ENCODE results near the gene KATNAL2. TPM values are rescaled to one million over a fixed set of nuclear protein-coding genes. Genes with fewer than 3 reads are reported as not detected.

The KATNAL2 gene
- total and polyA plus RNA-seq, 9 donors, result 0.78 to 5.1 (median 2.8) TPM

GRCh38 chr18:46939998-46940571, 22.7 kb downstream of the KATNAL2 start:
- H3K27ac ChIP-seq, result no peak overlapping the region
- 71 to 77% (median 71%) methylated on average over 1 of the region's 1 CpG for WGBS, 3 donors

GRCh38 chr18:46942646-46943045, 25.2 kb downstream of the KATNAL2 start:
- no peaks in the 10 kb centered on the region for H3K27me3 ChIP-seq
- TF ChIP-seq CTCF (IDR thresholded peaks at IDR 0.05) (no peak), POLR2A (IDR thresholded peaks at IDR 0.05) (no peak), EP300 (IDR thresholded peaks at IDR 0.05) (no peak)
- peaks cover 3% of the 10 kb centered on the region for H3K4me1 ChIP-seq (ENCODE audit: insufficient read depth)
- no peaks in the 10 kb centered on the region for H3K9me3 ChIP-seq
- intact Hi-C loops (cut with DNase I), result no loop called here
- H3K36me3 ChIP-seq, result no peaks in the 10 kb centered on the region
- no peak for DNase-seq
- H3K27ac ChIP-seq, result no peak overlapping the region
- WGBS, 3 donors, result 87 to 93% (median 93%) methylated on average over 2 of the region's 2 CpGs
- H3K4me3 ChIP-seq, result no peak overlapping the region

More at GRCh38 chr18:46939998-46940571, 22.7 kb downstream of the KATNAL2 start:
- intact Hi-C loops (cut with DNase I), result no loop called here
- Histone ChIP-seq H3K4me1 (ENCODE audit: insufficient read depth) (no peaks in the 10 kb centered on the region), H3K36me3 (no peaks in the 10 kb centered on the region), H3K4me3 (no peak overlapping the region), H3K27me3 (no peaks in the 10 kb centered on the region), H3K9me3 (no peaks in the 10 kb centered on the region)
- TF ChIP-seq EP300 (IDR thresholded peaks at IDR 0.05) (no peak), CTCF (IDR thresholded peaks at IDR 0.05) (no peak), POLR2A (IDR thresholded peaks at IDR 0.05) (no peak)
- DNase-seq, result no peak

- intact Hi-C loops (cut with DNase I), result no loop called here
- no peak overlapping the region for H3K27ac ChIP-seq
- 1% methylated on average over 32 of the region's 32 CpGs for WGBS, 3 donors
These were observed 29.4 kb downstream of the KATNAL2 start for GRCh38 chr18:46946656-46947282.

GRCh38 chr18:46950064-46950656, 32.8 kb downstream of the KATNAL2 start:
- 69 to 75% (median 70%) methylated on average over 5 of the region's 5 CpGs for WGBS, 3 donors
- H3K4me1 ChIP-seq (ENCODE audit: insufficient read depth), result peaks cover 3% of the 10 kb centered on the region
- no peaks in the 10 kb centered on the region for H3K27me3 ChIP-seq
- H3K4me3 ChIP-seq, result no peak overlapping the region
- TF ChIP-seq EP300 (IDR thresholded peaks at IDR 0.05), result no peak
- TF ChIP-seq POLR2A (IDR thresholded peaks at IDR 0.05), result no peak
- no peak for TF ChIP-seq CTCF (IDR thresholded peaks at IDR 0.05)
- no peaks in the 10 kb centered on the region for H3K36me3 ChIP-seq
- no peaks in the 10 kb centered on the region for H3K9me3 ChIP-seq
- no peak for DNase-seq
- intact Hi-C loops (cut with DNase I), result no loop called here
- no peak overlapping the region for H3K27ac ChIP-seq

More at GRCh38 chr18:46946656-46947282, 29.4 kb downstream of the KATNAL2 start:
- Histone ChIP-seq H3K36me3 (no peaks in the 10 kb centered on the region), H3K9me3 (no peaks in the 10 kb centered on the region), H3K4me3 (peak overlapping the region; percentile 28), H3K4me1 (ENCODE audit: insufficient read depth) (peaks cover 3% of the 10 kb centered on the region), H3K27me3 (no peaks in the 10 kb centered on the region)
- TF ChIP-seq CTCF (IDR thresholded peaks at IDR 0.05) (no peak), POLR2A (IDR thresholded peaks at IDR 0.05) (no peak), EP300 (IDR thresholded peaks at IDR 0.05) (no peak)
- peak; percentile 27 to 77 (median 52) for DNase-seq
